H1 (cell line): Measurements from ENCODE around the gene CUL2. TPM values are rescaled to one million over a fixed set of nuclear protein-coding genes. Genes with fewer than 3 reads are reported as not detected.

Experiments used
- CTCF ChIA-PET: fragments of 300-600 bp; sonication (Branson Sonifier 250); formaldehyde crosslinking; loops from one replicate; lab custom pipeline; 2021; ENCODE audit not compliant: partially characterized antibody; lab: Charles Lee
- POLR2A ChIA-PET: fragments of 300-600 bp; sonication (Branson Sonifier 250); formaldehyde crosslinking; loops from one replicate; lab custom pipeline; 2021; ENCODE audit warnings: inconsistent platforms; ENCODE audit not compliant: partially characterized antibody; lab: Charles Lee
- DNase-seq, 2 experiments: peaks; one replicate each; pipeline versions ENCODE4 v3.0.0 to v3.0.0-alpha.2; 2010 to 2022; ENCODE audit warnings: low spot score in 2 of 2, low read depth in 1 of 2, mixed read lengths in 1 of 2
- FAIRE-seq: peaks from 2 replicates; lab custom pipeline; 2011; peaks lifted over from hg19 to GRCh38; lab: Jason Lieb, UNC
- H2AFZ ChIP-seq: 2 replicates; pipeline ENCODE4 v1.8.1; 2012; ENCODE audit warnings: low read length, inconsistent platforms
- H2AK5ac ChIP-seq: 2 replicates; pipeline ENCODE4 v1.6.1; 2013; ENCODE audit warnings: low read depth, low read length
- H2BK120ac ChIP-seq: replicated peaks from 2 replicates; pipeline ENCODE3; 2013; ENCODE audit warnings: low read depth, low read length, inconsistent platforms
- H2BK12ac ChIP-seq: 2 replicates; pipeline ENCODE4 v1.6.1; 2013; ENCODE audit warnings: low read depth, low read length
- H2BK15ac ChIP-seq: 2 replicates; pipeline ENCODE4 v1.6.1; 2013; ENCODE audit warnings: low read length
- H2BK20ac ChIP-seq: 2 replicates; pipeline ENCODE4 v1.6.1; 2013; ENCODE audit warnings: low read length
- H2BK5ac ChIP-seq: 2 replicates; pipeline ENCODE4 v1.6.1; 2013; ENCODE audit warnings: low read depth, low read length
- H3K14ac ChIP-seq: 2 replicates; pipeline ENCODE4 v1.6.1; 2013; ENCODE audit warnings: inconsistent platforms; ENCODE audit not compliant: insufficient read length
- H3K18ac ChIP-seq: 2 replicates; pipeline ENCODE4 v1.6.1; 2013; ENCODE audit warnings: low read length; ENCODE audit errors: extremely low read depth
- H3K23ac ChIP-seq: 2 replicates; pipeline ENCODE4 v1.6.1; 2013; ENCODE audit warnings: inconsistent platforms; ENCODE audit not compliant: insufficient read length
- H3K23me2 ChIP-seq: 2 replicates; pipeline ENCODE4 v1.6.1; 2013; ENCODE audit warnings: low read depth, low read length
- H3K27ac ChIP-seq: 2 replicates; pipeline ENCODE4 v1.6.1; 2011; ENCODE audit warnings: low read depth, low read length, inconsistent platforms
- H3K27me3 ChIP-seq, 4 experiments: replicated peaks in 1 of 4; 1 replicate in 1 of 4; 2 replicates in 3 of 4; pipeline versions ENCODE4 v1.6.1 to v1.8.1; 2011 to 2013; ENCODE audit warnings: low read length in 3 of 4, mild to moderate bottlenecking in 3 of 4, inconsistent platforms in 2 of 4, mixed read lengths in 2 of 4, moderate library complexity in 1 of 4; ENCODE audit not compliant: control insufficient read depth in 3 of 4, insufficient read depth in 3 of 4; ENCODE audit errors: extremely low read depth in 1 of 4
- H3K36me3 ChIP-seq, 4 experiments: 2 replicates each; pipeline versions ENCODE4 v1.6.1 to v1.8.1; 2011 to 2013; ENCODE audit warnings: mild to moderate bottlenecking in 4 of 4, low read length in 3 of 4, moderate library complexity in 2 of 4, control low read depth in 1 of 4, inconsistent platforms in 1 of 4; ENCODE audit not compliant: insufficient read depth in 4 of 4, control insufficient read depth in 2 of 4
- H3K4ac ChIP-seq: replicated peaks from 2 replicates; pipeline ENCODE3; 2013; ENCODE audit warnings: low read length, low read depth, mixed read lengths, inconsistent platforms; ENCODE audit not compliant: insufficient read length
- H3K4me1 ChIP-seq, 4 experiments: replicated peaks in 1 of 4; 1 replicate in 1 of 4; 2 replicates in 3 of 4; pipeline versions ENCODE4 v1.6.1 to v1.8.1; 2011 to 2013; ENCODE audit warnings: low read length in 3 of 4, inconsistent platforms in 2 of 4, mixed read lengths in 1 of 4; ENCODE audit not compliant: insufficient read depth in 4 of 4, control insufficient read depth in 3 of 4
- H3K4me2 ChIP-seq, 2 experiments: 2 replicates each; pipeline versions ENCODE4 v1.6.1 to v1.8.1; 2011 to 2013; ENCODE audit warnings: low read depth in 2 of 2, low read length in 2 of 2, control low read depth in 1 of 2, inconsistent platforms in 1 of 2, mild to moderate bottlenecking in 1 of 2; ENCODE audit not compliant: insufficient read depth in 1 of 2
- H3K4me3 ChIP-seq, 4 experiments: fragments of 200-600, 300-600 bp in 1 of 4; sonication (generic), shearing (Covaris generic), sonication (Bioruptor Twin) in 1 of 4; 2 replicates each; pipeline versions ENCODE4 v1.5.1 to v1.8.1; 2011 to 2016; ENCODE audit warnings: low read length in 4 of 4, low read depth in 3 of 4, control low read depth in 2 of 4, inconsistent platforms in 2 of 4, mild to moderate bottlenecking in 2 of 4, mixed read lengths in 1 of 4, moderate library complexity in 1 of 4; ENCODE audit not compliant: insufficient read depth in 2 of 4; ENCODE audit errors: extremely low read depth in 1 of 4
- H3K56ac ChIP-seq: replicated peaks from 2 replicates; pipeline ENCODE3; 2013; ENCODE audit warnings: low read depth, mild to moderate bottlenecking, mixed read lengths, low read length, inconsistent platforms; ENCODE audit not compliant: insufficient read length
- H3K79me1 ChIP-seq: 2 replicates; pipeline ENCODE4 v1.6.1; 2013; ENCODE audit warnings: low read depth, low read length, control low read depth
- H3K79me2 ChIP-seq, 2 experiments: 2 replicates each; pipeline versions ENCODE4 v1.6.1 to v1.8.1; 2012 to 2013; ENCODE audit warnings: low read length in 2 of 2, mild to moderate bottlenecking in 2 of 2, inconsistent platforms in 1 of 2; ENCODE audit not compliant: insufficient read depth in 2 of 2, control insufficient read depth in 1 of 2
- H3K9ac ChIP-seq, 4 experiments: replicated peaks in 1 of 4; 1 replicate in 1 of 4; 2 replicates in 3 of 4; pipeline versions ENCODE4 v1.6.1 to v1.8.1; 2011 to 2013; ENCODE audit warnings: low read depth in 3 of 4, low read length in 3 of 4, control low read depth in 2 of 4, mild to moderate bottlenecking in 2 of 4, moderate library complexity in 2 of 4, inconsistent platforms in 1 of 4; ENCODE audit errors: extremely low read depth in 1 of 4
- H3K9me3 ChIP-seq, 2 experiments: 2 replicates each; pipeline versions ENCODE4 v1.6.1 to v1.8.1; 2012 to 2013; ENCODE audit warnings: mild to moderate bottlenecking in 2 of 2, moderate library complexity in 2 of 2, control low read depth in 1 of 2, inconsistent platforms in 1 of 2, low read depth in 1 of 2, low read length in 1 of 2, mixed read lengths in 1 of 2; ENCODE audit not compliant: insufficient read depth in 2 of 2
- H4K20me1 ChIP-seq, 2 experiments: replicated peaks in 1 of 2; 2 replicates each; pipeline versions ENCODE3 to v1.8.1; 2011 to 2013; ENCODE audit warnings: inconsistent platforms in 2 of 2, low read length in 2 of 2, mild to moderate bottlenecking in 1 of 2; ENCODE audit not compliant: insufficient read depth in 2 of 2, control insufficient read depth in 1 of 2
- H4K5ac ChIP-seq: 2 replicates; pipeline ENCODE4 v1.6.1; 2013; ENCODE audit warnings: low read length, low read depth, mixed read lengths, inconsistent platforms; ENCODE audit not compliant: insufficient read length
- H4K8ac ChIP-seq: 2 replicates; pipeline ENCODE4 v1.8.0; 2013; ENCODE audit warnings: mild to moderate bottlenecking, moderate library complexity, low read length, inconsistent platforms; ENCODE audit not compliant: insufficient read depth; ENCODE audit errors: extremely low read depth
- H4K91ac ChIP-seq: replicated peaks from 2 replicates; pipeline ENCODE3; 2013; ENCODE audit warnings: low read length, mixed read lengths, inconsistent platforms; ENCODE audit not compliant: insufficient read length
- WGBS, 2 experiments: shearing (Covaris generic) in 1 of 2; methylation state at CpG; one replicate each; pipeline versions ENCODE4 v1.1.6 to v1.1.7; 2013 to 2015; ENCODE audit warnings: low lambda C conversion rate in 2 of 2, mixed read lengths in 2 of 2, inconsistent platforms in 1 of 2, low coverage in 1 of 2, missing lambda C conversion rate in 1 of 2; ENCODE audit not compliant: insufficient replicate concordance in 2 of 2, insufficient coverage in 1 of 2, insufficient read length in 1 of 2; ENCODE audit errors: extremely low coverage in 1 of 2, missing lambda C conversion rate in 1 of 2; 5-methylcytosine and 5-hydroxymethylcytosine counted together
- polyA plus RNA-seq, 7 experiments: library from polyadenylated mRNA; depleted of rRNA in 3 of 7; stranded (reverse) in 5 of 7; unstranded in 2 of 7; fragments of >200 nt in 5 of 7; fragments of 200-250 nt in 2 of 7; gene quantifications; 1 replicate in 5 of 7; 2 replicates in 1 of 7; 4 replicates in 1 of 7; pipeline versions ENCODE4 v1.2.1 to v1.2.3, GENCODE V29; 2011 to 2013; ENCODE audit warnings: missing spikeins in 2 of 7, mixed read lengths in 2 of 7
- total RNA-seq: library from RNA; stranded (reverse); fragmentation: NEBNext Ultra II Directional; extraction: Animal tissue kit (Norgen Biotek cat#: 25700); gene quantifications from 2 replicates; pipeline ENCODE4 v1.2.1, GENCODE V29; 2021

CUL2 gene
- total and polyA plus RNA-seq, 2 of the 8 experiments (the other 6 are each of a cell fraction or from before 2014, with no cell fraction given) = 10.2 to 43.1 TPM

- Histone ChIP-seq H4K20me1 (peaks cover 0 to 5% of the 10 kb centered on the region in 2 experiments), H3K79me2 (peaks cover 3 to 64% of the 10 kb centered on the region in 2 experiments; a peak in 3 of 4 replicates), H3K4me1 (no peaks in the 10 kb centered on the region), H2BK120ac (no peak overlapping the region), H3K18ac (no peak overlapping the region), H4K5ac (no peak overlapping the region), H3K4ac (no peak overlapping the region), H3K9me3 (peaks cover 0 to 7% of the 10 kb centered on the region in 2 experiments; a peak in 1 of 4 replicates), H2BK5ac (no peak overlapping the region), H3K23ac (no peak overlapping the region), H2BK15ac (no peak overlapping the region), H3K36me3 (no peaks in the 10 kb centered on the region), H3K4me2 (no peak overlapping the region), H3K27me3 (no peaks in the 10 kb centered on the region), H2BK12ac (no peak overlapping the region), H2BK20ac (no peak overlapping the region), H3K9ac (no peak overlapping the region), H3K79me1 (peaks cover 3% of the 10 kb centered on the region; the same call in 1 of the 2 replicates), H3K56ac (no peak overlapping the region), H4K91ac (no peak overlapping the region), H3K4me3 (no peak overlapping the region), H2AK5ac (no peak overlapping the region), H2AFZ (no peak overlapping the region), H3K14ac (no peak overlapping the region), H3K23me2 (no peaks in the 10 kb centered on the region), H3K27ac (no peak overlapping the region), H4K8ac (no peak overlapping the region)
- FAIRE-seq (no peak), DNase-seq (no peak)
- WGBS, 2 experiments = 94% methylated on average over 3 of the region's 3 CpGs; no CpG with 5 or more reads in 1 of the 2 experiments
- ChIA-PET CTCF (interaction anchor here (1.1 kb wide), 1 partner anchor 116 kb away, joined by 4 read pairs; no protein-coding TSS in a partner anchor), POLR2A (interaction anchor here (0.9 kb wide), 1 partner anchor 10 kb away, joined by 3 read pairs; no protein-coding TSS in a partner anchor)
Measured at GRCh38 chr10:35079763-35080162, 10.4 kb downstream of the CUL2 start.
